Nephron (organoid): ENCODE results near the gene MEX3A.
"Not testable (repeated sequence)": the region's sequence is repeated elsewhere in the genome, so short reads cannot be mapped to it uniquely, and the experiment has no call there.

ENCODE experiments used
- H3K27ac Mint-ChIP-seq, 3 experiments: 2 replicates each; pipeline ENCODE4 v1.8.0; 2020; ENCODE audit warnings: mixed read lengths in 3 of 3, mild to moderate bottlenecking in 2 of 3, moderate library complexity in 1 of 3
- H3K27me3 Mint-ChIP-seq: 2 replicates; pipeline ENCODE4 v1.8.0; 2021; ENCODE audit warnings: low read depth, mild to moderate bottlenecking, moderate library complexity, mixed read lengths
- H3K36me3 Mint-ChIP-seq: 2 replicates; pipeline ENCODE4 v1.8.0; 2020; ENCODE audit warnings: low read depth, mixed read lengths
- H3K4me1 Mint-ChIP-seq: 2 replicates; pipeline ENCODE4 v1.8.0; 2020; ENCODE audit warnings: mixed read lengths
- H3K4me3 Mint-ChIP-seq, 3 experiments: 2 replicates each; pipeline ENCODE4 v1.8.0; 2020; ENCODE audit warnings: mild to moderate bottlenecking in 3 of 3, mixed read lengths in 3 of 3, moderate library complexity in 2 of 3
- H3K9me3 Mint-ChIP-seq: 2 replicates; pipeline ENCODE4 v1.8.0; 2020; ENCODE audit warnings: mixed read lengths
- CTCF ChIP-seq, 3 experiments: fragments of 200-600 bp; sonication (generic); IDR thresholded peaks; one replicate each; pipeline ENCODE4 v1.5.0; 2021; ENCODE audit warnings: antibody characterized with exemption in 3 of 3; ENCODE audit not compliant: unreplicated experiment in 3 of 3

Gene MEX3A

GRCh38 chr1:156126630-156127534 lies 44.6 kb upstream of the MEX3A start:
- Mint-ChIP-seq H3K4me3 (peak overlapping the region; percentile 23 to 67 (median 44)), H3K9me3 (no peaks in the 10 kb centered on the region), H3K4me1 (peaks cover 73% of the 10 kb centered on the region), H3K27ac (peak overlapping the region; percentile 97 to 100 (median 100)), H3K36me3 (peaks cover 4% of the 10 kb centered on the region), H3K27me3 (no peaks in the 10 kb centered on the region)
- no peak for TF ChIP-seq CTCF (IDR thresholded peaks at IDR 0.05; ENCODE audit: unreplicated experiment in 3 of 3)

GRCh38 chr1:156126043-156126629 lies 43.9 kb upstream of the MEX3A start:
- Mint-ChIP-seq H3K4me1 (peaks cover 80% of the 10 kb centered on the region), H3K36me3 (no peaks in the 10 kb centered on the region), H3K27me3 (no peaks in the 10 kb centered on the region), H3K9me3 (no peaks in the 10 kb centered on the region), H3K4me3 (peak overlapping the region; percentile 23 to 61 (median 53)), H3K27ac (peak overlapping the region; percentile 77 to 100 (median 96))
- peak; percentile 40 to 41 (median 40) for TF ChIP-seq CTCF (IDR thresholded peaks at IDR 0.05; ENCODE audit: unreplicated experiment in 3 of 3)

GRCh38 chr1:156125544-156125943 lies 43.3 kb upstream of the MEX3A start:
- not testable (repeated sequence) for H3K27me3 Mint-ChIP-seq, H3K9me3 Mint-ChIP-seq, H3K36me3 Mint-ChIP-seq, H3K4me3 Mint-ChIP-seq
- peaks cover 86% of the 10 kb centered on the region for H3K4me1 Mint-ChIP-seq
- H3K27ac Mint-ChIP-seq = peak overlapping the region in 2 of 3 experiments; percentile 95 to 96

- no peaks in the 10 kb centered on the region for H3K9me3 Mint-ChIP-seq
- peaks cover 88% of the 10 kb centered on the region for H3K4me1 Mint-ChIP-seq
- H3K36me3 Mint-ChIP-seq = no peaks in the 10 kb centered on the region
- H3K27ac Mint-ChIP-seq = peak overlapping the region; percentile 87 to 97 (median 95)
- no peak for TF ChIP-seq CTCF (IDR thresholded peaks at IDR 0.05; ENCODE audit: unreplicated experiment in 3 of 3)
- peak overlapping the region; percentile 21 to 74 (median 40) for H3K4me3 Mint-ChIP-seq
- H3K27me3 Mint-ChIP-seq = no peaks in the 10 kb centered on the region
These were observed 42.6 kb upstream of the MEX3A start for GRCh38 chr1:156124557-156125483.

GRCh38 chr1:156123356-156124196 lies 41.3 kb upstream of the MEX3A start:
- TF ChIP-seq CTCF (IDR thresholded peaks at IDR 0.05; ENCODE audit: unreplicated experiment in 3 of 3) = peak in 1 of 3 experiments; percentile 7
- peaks cover 82% of the 10 kb centered on the region for H3K4me1 Mint-ChIP-seq
- peak overlapping the region; percentile 91 to 97 (median 95) for H3K27ac Mint-ChIP-seq
- no peaks in the 10 kb centered on the region for H3K27me3 Mint-ChIP-seq
- peaks cover under 1% of the 10 kb centered on the region for H3K36me3 Mint-ChIP-seq
- no peaks in the 10 kb centered on the region for H3K9me3 Mint-ChIP-seq
- peak overlapping the region; percentile 1 to 79 (median 45) for H3K4me3 Mint-ChIP-seq
